GM18520 (cell line): ENCODE data around the gene KCNA1.

Experiments
- ATAC-seq: cut with Tn5 transposase; IDR thresholded peaks from one replicate; pipeline ENCODE4 v1.9.1; 2021; ENCODE audit not compliant: unreplicated experiment

KCNA1 gene

GRCh38 chr12:4958697-4959375 lies 49.1 kb downstream of the KCNA1 start:
- ATAC-seq: no peak

GRCh38 chr12:4959381-4959780 lies 49.7 kb downstream of the KCNA1 start:
- ATAC-seq: no peak

- ATAC-seq: no peak
Measured at GRCh38 chr12:4960030-4960429, 50.3 kb downstream of the KCNA1 start.

- no peak for ATAC-seq
Measured at GRCh38 chr12:4960547-4960946, 50.8 kb downstream of the KCNA1 start.

GRCh38 chr12:4961311-4961710 lies 51.6 kb downstream of the KCNA1 start:
- ATAC-seq: no peak

GRCh38 chr12:4962539-4963486 lies 53.1 kb downstream of the KCNA1 start:
- ATAC-seq: no peak
